Keratinocyte (primary cell): ENCODE measurements around the gene RBFOX2. TPM values are rescaled to one million over a fixed set of nuclear protein-coding genes. Genes with fewer than 3 reads are reported as not detected.
"Not testable (repeated sequence)": the region's sequence is repeated elsewhere in the genome, so short reads cannot be mapped to it uniquely, and the experiment has no call there.

ENCODE experiments used
- DNase-seq: peaks from one replicate; pipeline ENCODE4 v3.0.0-alpha.2; 2011; ENCODE audit warnings: low read depth, missing footprints, low spot score
- FAIRE-seq: peaks from 2 replicates; lab custom pipeline; 2011; peaks lifted over from hg19 to GRCh38; lab: Jason Lieb, UNC
- H2AFZ ChIP-seq: 2 replicates; pipeline ENCODE4 v1.6.0; 2012; ENCODE audit warnings: low read length, control low read depth, inconsistent platforms; ENCODE audit not compliant: control insufficient read depth
- H3K27ac ChIP-seq: 2 replicates; pipeline ENCODE4 v1.5.1; 2011; ENCODE audit warnings: low read length; ENCODE audit not compliant: control insufficient read depth, insufficient read depth
- H3K27me3 ChIP-seq: 3 replicates; pipeline ENCODE4 v1.6.0; 2011; ENCODE audit warnings: low read length; ENCODE audit not compliant: control insufficient read depth, insufficient read depth; ENCODE audit errors: extremely low read depth
- H3K36me3 ChIP-seq, 2 experiments: 2 replicates in 1 of 2; 3 replicates in 1 of 2; pipeline ENCODE4 v1.5.1; 2011; ENCODE audit warnings: low read length in 2 of 2, mild to moderate bottlenecking in 1 of 2; ENCODE audit not compliant: control insufficient read depth in 2 of 2, insufficient read depth in 2 of 2; ENCODE audit errors: extremely low read depth in 1 of 2
- H3K4me1 ChIP-seq: 3 replicates; pipeline ENCODE4 v1.5.1; 2011; ENCODE audit warnings: low read length; ENCODE audit not compliant: control insufficient read depth, insufficient read depth; ENCODE audit errors: extremely low read depth
- H3K4me2 ChIP-seq: 3 replicates; pipeline ENCODE4 v1.6.0; 2011; ENCODE audit warnings: low read depth, low read length; ENCODE audit not compliant: control insufficient read depth, insufficient read depth; ENCODE audit errors: extremely low read depth
- H3K4me3 ChIP-seq, 3 experiments: fragments of 200-600 bp in 1 of 3; sonication (generic) in 1 of 3; 2 replicates in 2 of 3; 3 replicates in 1 of 3; pipeline ENCODE4 v1.5.1; 2011 to 2016; ENCODE audit warnings: low read length in 3 of 3, mild to moderate bottlenecking in 3 of 3, control low read depth in 2 of 3, inconsistent platforms in 1 of 3, low read depth in 1 of 3, mixed read lengths in 1 of 3, mixed run types in 1 of 3, moderate library complexity in 1 of 3; ENCODE audit not compliant: control insufficient read depth in 2 of 3, insufficient read depth in 2 of 3; ENCODE audit errors: extremely low read depth in 1 of 3
- H3K79me2 ChIP-seq: 2 replicates; pipeline ENCODE4 v1.6.0; 2012; ENCODE audit warnings: low read length; ENCODE audit not compliant: control insufficient read depth, insufficient read depth
- H3K9ac ChIP-seq: 3 replicates; pipeline ENCODE4 v1.6.0; 2011; ENCODE audit warnings: low read length; ENCODE audit not compliant: control insufficient read depth, insufficient read depth; ENCODE audit errors: extremely low read depth
- H3K9me1 ChIP-seq: 3 replicates; pipeline ENCODE4 v1.6.0; 2011; ENCODE audit warnings: low read length; ENCODE audit not compliant: control insufficient read depth, insufficient read depth; ENCODE audit errors: extremely low read depth
- H3K9me3 ChIP-seq: 2 replicates; pipeline ENCODE4 v1.5.1; 2012; ENCODE audit warnings: low read depth, low read length; ENCODE audit not compliant: control insufficient read depth
- H4K20me1 ChIP-seq: 3 replicates; pipeline ENCODE4 v1.6.0; 2011; ENCODE audit warnings: low read length; ENCODE audit not compliant: control insufficient read depth, insufficient read depth; ENCODE audit errors: extremely low read depth
- EZH2 ChIP-seq: IDR thresholded peaks from one replicate; pipeline ENCODE4 v1.6.1; 2012; ENCODE audit warnings: inconsistent platforms, mild to moderate bottlenecking, low read length, moderate library complexity
- dilution Hi-C: fragments of 300-500 bp; cut with MboI; formaldehyde crosslinking; loops from one replicate; pipeline ENCODE4 v1.7.0; 2020; ENCODE audit warnings: low sequenced_read_pairs; ENCODE audit not compliant: extremely low pct_ligation_motif_present
- polyA plus RNA-seq, 5 experiments: library from polyadenylated mRNA; depleted of rRNA in 3 of 5; stranded (reverse) in 3 of 5; stranded (forward) in 1 of 5; unstranded in 1 of 5; fragments of >200 nt; gene quantifications; 1 replicate in 1 of 5; 2 replicates in 3 of 5; 3 replicates in 1 of 5; pipeline versions ENCODE4 v1.2.1 to v1.2.3, GENCODE V29; 2011 to 2012; ENCODE audit warnings: missing spikeins in 2 of 5, low read depth in 1 of 5, low replicate concordance in 1 of 5
- TF ChIP-seq, protein P1 (sequence below), 3 experiments: IDR thresholded peaks in 1 of 3; conservative IDR thresholded peaks in 1 of 3; optimal IDR thresholded peaks in 1 of 3; 2 replicates in 2 of 3; 3 replicates in 1 of 3; pipeline versions ENCODE3 to v1.5.1; 2011; ENCODE audit warnings: low read length in 3 of 3, mild to moderate bottlenecking in 3 of 3, moderate library complexity in 2 of 3, control low read depth in 1 of 3, inconsistent platforms in 1 of 3; ENCODE audit not compliant: insufficient read depth in 2 of 3; ENCODE audit errors: extremely low read depth in 1 of 3

The RBFOX2 gene
- polyA plus RNA-seq, 1 donor (not counting 4 experiments of a cell fraction or from before 2014, with no cell fraction given), result 118 TPM

DNA sequence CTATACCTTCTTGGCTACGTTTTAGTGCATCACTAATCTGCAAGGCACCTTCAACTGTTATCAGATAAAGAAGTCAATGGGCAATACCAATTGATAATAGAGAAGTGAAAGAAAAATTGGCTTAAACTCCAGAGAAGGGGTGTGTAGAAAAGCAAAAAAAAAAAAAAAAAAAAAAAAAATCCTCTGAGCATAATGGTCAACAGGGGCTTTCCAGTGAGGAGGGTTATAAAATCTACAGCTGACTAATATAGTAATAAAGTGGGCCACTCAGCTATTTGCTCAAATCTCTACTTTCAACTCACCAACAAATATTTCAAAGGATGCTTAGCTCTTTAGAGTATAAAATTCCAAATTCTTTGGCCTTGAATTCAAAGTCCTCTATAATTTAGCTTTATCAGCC lies 233.1 kb downstream of the RBFOX2 start:
- peaks cover 3 to 4% of the 10 kb centered on the region in 2 experiments for H3K36me3 ChIP-seq
- no peak overlapping the region for H3K4me2 ChIP-seq
- H3K27me3 ChIP-seq, result no peaks in the 10 kb centered on the region
- peaks cover 70% of the 10 kb centered on the region for H3K79me2 ChIP-seq
- H3K4me3 ChIP-seq, result no peak overlapping the region
- H3K27ac ChIP-seq, result no peak overlapping the region
- no peak overlapping the region for H3K9ac ChIP-seq
- no peaks in the 10 kb centered on the region for H3K9me1 ChIP-seq
- no peak for FAIRE-seq
- no peaks in the 10 kb centered on the region for H3K9me3 ChIP-seq
- TF ChIP-seq EZH2, result no peak
- TF ChIP-seq, protein P1, sequence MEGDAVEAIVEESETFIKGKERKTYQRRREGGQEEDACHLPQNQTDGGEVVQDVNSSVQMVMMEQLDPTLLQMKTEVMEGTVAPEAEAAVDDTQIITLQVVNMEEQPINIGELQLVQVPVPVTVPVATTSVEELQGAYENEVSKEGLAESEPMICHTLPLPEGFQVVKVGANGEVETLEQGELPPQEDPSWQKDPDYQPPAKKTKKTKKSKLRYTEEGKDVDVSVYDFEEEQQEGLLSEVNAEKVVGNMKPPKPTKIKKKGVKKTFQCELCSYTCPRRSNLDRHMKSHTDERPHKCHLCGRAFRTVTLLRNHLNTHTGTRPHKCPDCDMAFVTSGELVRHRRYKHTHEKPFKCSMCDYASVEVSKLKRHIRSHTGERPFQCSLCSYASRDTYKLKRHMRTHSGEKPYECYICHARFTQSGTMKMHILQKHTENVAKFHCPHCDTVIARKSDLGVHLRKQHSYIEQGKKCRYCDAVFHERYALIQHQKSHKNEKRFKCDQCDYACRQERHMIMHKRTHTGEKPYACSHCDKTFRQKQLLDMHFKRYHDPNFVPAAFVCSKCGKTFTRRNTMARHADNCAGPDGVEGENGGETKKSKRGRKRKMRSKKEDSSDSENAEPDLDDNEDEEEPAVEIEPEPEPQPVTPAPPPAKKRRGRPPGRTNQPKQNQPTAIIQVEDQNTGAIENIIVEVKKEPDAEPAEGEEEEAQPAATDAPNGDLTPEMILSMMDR (optimal IDR thresholded peaks at IDR 0.05 in 1 of 3, IDR thresholded peaks at IDR 0.05 in 1 of 3, conservative IDR thresholded peaks at IDR 0.05 in 1 of 3; ENCODE audit: extremely low read depth in 1 of 3, insufficient read depth in 2 of 3, low read length in 3 of 3), result no peak
- no peak overlapping the region for H2AFZ ChIP-seq
- no peak for DNase-seq
- dilution Hi-C loops, result no loop called here
- no peaks in the 10 kb centered on the region for H3K4me1 ChIP-seq
- H4K20me1 ChIP-seq, result peaks cover 12% of the 10 kb centered on the region

DNA sequence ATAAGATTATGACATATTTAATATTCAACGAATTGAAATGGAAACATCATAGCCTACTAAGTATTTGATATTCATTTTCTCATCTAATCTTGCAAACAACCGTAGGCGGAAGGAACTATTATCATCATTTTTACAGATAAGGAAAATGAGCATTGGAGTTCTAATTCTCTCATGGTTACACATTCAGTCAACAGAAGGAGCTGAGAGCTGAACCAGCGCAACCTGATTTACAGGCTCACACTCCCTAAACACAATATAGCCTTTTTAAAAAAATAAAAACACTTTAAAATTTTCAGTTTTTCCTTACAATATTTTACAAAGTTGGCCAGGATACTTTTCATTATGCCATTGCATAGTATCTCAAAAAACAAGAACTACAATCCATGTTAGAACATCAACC lies 236.1 kb downstream of the RBFOX2 start:
- dilution Hi-C loops, result no loop called here
- Histone ChIP-seq H3K27me3 (no peaks in the 10 kb centered on the region), H3K9ac (no peak overlapping the region), H3K79me2 (peaks cover 64% of the 10 kb centered on the region), H3K9me3 (no peaks in the 10 kb centered on the region), H3K4me3 (no peak overlapping the region), H3K4me1 (no peaks in the 10 kb centered on the region), H3K36me3 (peaks cover 2 to 3% of the 10 kb centered on the region in 2 experiments), H2AFZ (no peak overlapping the region), H3K4me2 (no peak overlapping the region), H4K20me1 (peaks cover 2% of the 10 kb centered on the region), H3K9me1 (no peaks in the 10 kb centered on the region), H3K27ac (no peak overlapping the region)
- TF ChIP-seq EZH2, result no peak
- TF ChIP-seq, protein P1 (optimal IDR thresholded peaks at IDR 0.05 in 1 of 3, IDR thresholded peaks at IDR 0.05 in 1 of 3, conservative IDR thresholded peaks at IDR 0.05 in 1 of 3; ENCODE audit: extremely low read depth in 1 of 3, insufficient read depth in 2 of 3, low read length in 3 of 3), result no peak
- no peak for DNase-seq
- FAIRE-seq, result no peak

DNA sequence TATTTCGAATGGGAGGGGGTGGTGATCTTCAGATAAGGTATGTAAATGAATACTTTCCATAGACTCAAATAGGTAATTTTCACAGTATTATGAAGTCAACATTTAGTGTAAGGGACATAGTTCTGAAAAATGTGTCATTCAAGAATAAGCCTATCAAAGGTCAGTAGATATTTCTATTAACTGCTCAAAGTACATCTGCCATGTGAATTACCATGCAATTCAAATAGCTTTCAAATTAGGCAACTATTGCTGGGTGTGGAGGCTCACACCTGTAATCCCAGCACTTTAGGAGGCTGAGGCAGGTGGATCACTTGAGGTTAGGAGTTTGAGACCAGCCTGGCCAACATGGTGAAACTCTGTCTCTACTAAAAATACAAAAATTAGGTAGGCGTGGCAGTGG lies 236.8 kb downstream of the RBFOX2 start:
- H3K4me3 ChIP-seq, H4K20me1 ChIP-seq, DNase-seq, H3K36me3 ChIP-seq, H3K4me2 ChIP-seq, H3K4me1 ChIP-seq, dilution Hi-C loops, FAIRE-seq, H3K27ac ChIP-seq, H3K9me3 ChIP-seq, H3K9ac ChIP-seq, H3K9me1 ChIP-seq, H2AFZ ChIP-seq, H3K27me3 ChIP-seq: not testable (repeated sequence)
- H3K79me2 ChIP-seq, result peaks cover 65% of the 10 kb centered on the region
